Endothelial cell of umbilical vein (primary cell): Measurements from ENCODE around the gene NDUFS6. TPM values are rescaled to one million over a fixed set of nuclear protein-coding genes. Genes with fewer than 3 reads are reported as not detected.

ENCODE experiments used
- BruUV-seq: library from RNA; stranded (reverse); fragments of 400-500 nt; replicated peaks from 2 replicates; lab custom pipeline; 2021; lab: Mats Ljungman, UMichigan
- CTCF ChIA-PET: fragments of 300-600, 350-600 bp; sonication (Branson Sonifier 250); formaldehyde crosslinking; loops from one replicate; lab custom pipeline; 2021; ENCODE audit warnings: antibody characterized with exemption, inconsistent platforms; lab: Charles Lee
- POLR2A ChIA-PET: fragments of 300-600, 350-600 bp; sonication (Branson Sonifier 250); formaldehyde crosslinking; loops from one replicate; lab custom pipeline; 2021; ENCODE audit warnings: antibody characterized with exemption, inconsistent platforms; lab: Charles Lee
- DNase-seq: peaks from one replicate; pipeline ENCODE4 v3.0.0-alpha.2; 2011; ENCODE audit warnings: low read depth, low spot score
- FAIRE-seq: peaks from 2 replicates; lab custom pipeline; 2011; peaks lifted over from hg19 to GRCh38; lab: Jason Lieb, UNC
- H2AFZ ChIP-seq: 2 replicates; pipeline ENCODE4 v1.6.0; 2012; ENCODE audit warnings: low read depth, low read length, control low read depth, inconsistent platforms
- H3K27ac ChIP-seq: 2 replicates; pipeline ENCODE4 v1.5.1; 2011; ENCODE audit warnings: low read depth, mild to moderate bottlenecking, control low read depth, low read length, moderate library complexity; ENCODE audit not compliant: insufficient read depth
- H3K27me3 ChIP-seq, 2 experiments: 2 replicates each; pipeline versions ENCODE4 v1.6.0 to v1.6.1; 2011; ENCODE audit warnings: low read length in 2 of 2, mixed read lengths in 1 of 2; ENCODE audit not compliant: control insufficient read depth in 2 of 2, insufficient read depth in 2 of 2
- H3K36me3 ChIP-seq, 2 experiments: 2 replicates in 1 of 2; 3 replicates in 1 of 2; pipeline ENCODE4 v1.5.1; 2011; ENCODE audit warnings: low read length in 2 of 2, mild to moderate bottlenecking in 1 of 2, moderate library complexity in 1 of 2; ENCODE audit not compliant: control insufficient read depth in 2 of 2, insufficient read depth in 2 of 2; ENCODE audit errors: extremely low read depth in 1 of 2
- H3K4me1 ChIP-seq: 3 replicates; pipeline ENCODE4 v1.5.1; 2011; ENCODE audit warnings: mild to moderate bottlenecking, low read length; ENCODE audit not compliant: control insufficient read depth, insufficient read depth; ENCODE audit errors: extremely low read depth
- H3K4me2 ChIP-seq: 2 replicates; pipeline ENCODE4 v1.6.1; 2011; ENCODE audit warnings: low read length, control low read depth, mixed read lengths; ENCODE audit not compliant: insufficient read depth
- H3K4me3 ChIP-seq, 3 experiments: fragments of 200-600 bp in 1 of 3; sonication (generic), shearing (Covaris generic) in 1 of 3; replicated peaks in 1 of 3; 2 replicates each; pipeline ENCODE4 v1.5.1; 2011 to 2016; ENCODE audit warnings: control low read depth in 3 of 3, low read length in 3 of 3, mild to moderate bottlenecking in 2 of 3, inconsistent platforms in 1 of 3, low read depth in 1 of 3, moderate library complexity in 1 of 3; ENCODE audit not compliant: insufficient read depth in 1 of 3
- H3K79me2 ChIP-seq: 2 replicates; pipeline ENCODE4 v1.6.0; 2012; ENCODE audit warnings: low read length, inconsistent platforms; ENCODE audit not compliant: control insufficient read depth, insufficient read depth
- H3K9ac ChIP-seq: replicated peaks from 2 replicates; pipeline ENCODE3; 2011; ENCODE audit warnings: low read length, control low read depth; ENCODE audit not compliant: insufficient read depth; ENCODE audit errors: extremely low read depth
- H3K9me1 ChIP-seq: replicated peaks from 3 replicates; pipeline ENCODE4 v1.6.0; 2011; ENCODE audit warnings: mild to moderate bottlenecking, low read length; ENCODE audit not compliant: control insufficient read depth, insufficient read depth; ENCODE audit errors: extremely low read depth
- H3K9me3 ChIP-seq: replicated peaks from 2 replicates; pipeline ENCODE4 v1.5.1; 2012; ENCODE audit warnings: low read length, inconsistent platforms; ENCODE audit not compliant: control insufficient read depth, insufficient read depth
- H4K20me1 ChIP-seq: replicated peaks from 2 replicates; pipeline ENCODE3; 2011; ENCODE audit warnings: mild to moderate bottlenecking, low read length; ENCODE audit not compliant: control insufficient read depth, insufficient read depth; ENCODE audit errors: extremely low read depth
- CTCF ChIP-seq, 2 donors: IDR thresholded peaks; 1 replicate in 1 of 2; 2 replicates in 1 of 2; pipeline ENCODE4 v1.5.1; 2011; ENCODE audit warnings: low read length in 2 of 2, mild to moderate bottlenecking in 2 of 2, moderate library complexity in 2 of 2, control low read depth in 1 of 2, inconsistent platforms in 1 of 2, low read depth in 1 of 2; ENCODE audit not compliant: insufficient read depth in 1 of 2; ENCODE audit errors: extremely low read depth in 1 of 2
- EZH2 ChIP-seq: IDR thresholded peaks from 2 replicates; pipeline ENCODE4 v1.6.1; 2012; ENCODE audit warnings: borderline replicate concordance, low read depth, mild to moderate bottlenecking, moderate library complexity, low read length, inconsistent platforms; ENCODE audit not compliant: severe bottlenecking
- FOS ChIP-seq: IDR thresholded peaks from 2 replicates; pipeline ENCODE4 v1.6.1; 2011; ENCODE audit warnings: mild to moderate bottlenecking, low read length, moderate library complexity, borderline replicate concordance; ENCODE audit not compliant: insufficient read depth
- JUN ChIP-seq: IDR thresholded peaks from 2 replicates; pipeline ENCODE4 v1.6.1; 2011; ENCODE audit warnings: borderline replicate concordance, low read depth; ENCODE audit not compliant: insufficient read length, insufficient read depth
- MYC ChIP-seq: IDR thresholded peaks from one replicate; pipeline ENCODE4 v1.6.1; 2011; ENCODE audit warnings: mild to moderate bottlenecking, low read depth, low read length
- POLR2A ChIP-seq: IDR thresholded peaks from 2 replicates; pipeline ENCODE4 v1.6.1; 2012; ENCODE audit warnings: low read depth, mild to moderate bottlenecking, control low read depth, low read length
- POLR2AphosphoS5 ChIP-seq: IDR thresholded peaks from 2 replicates; pipeline ENCODE4 v1.6.1; 2012; ENCODE audit warnings: low read depth, mild to moderate bottlenecking, control low read depth, low read length, moderate library complexity; ENCODE audit not compliant: insufficient read depth
- dilution Hi-C: fragments of 300-500 bp; cut with MboI; formaldehyde crosslinking; loops from one replicate; pipeline ENCODE4 v1.15.0; 2019; ENCODE audit warnings: low sequenced_read_pairs; ENCODE audit not compliant: extremely low pct_ligation_motif_present
- intact Hi-C: fragments of 100-400 bp; cut with micrococcal nuclease; formaldehyde crosslinking; loops from one replicate; pipeline ENCODE4 v1.10.0; 2022
- polyA plus RNA-seq, 4 experiments: library from polyadenylated mRNA; depleted of rRNA in 3 of 4; stranded (reverse) in 3 of 4; unstranded in 1 of 4; fragments of >200 nt; gene quantifications; 2 replicates each; pipeline versions ENCODE4 v1.2.1 to v1.2.3, GENCODE V29; 2011 to 2012; ENCODE audit warnings: missing spikeins in 1 of 4
- total RNA-seq: library from RNA; stranded (reverse); gene quantifications from 2 replicates; pipeline ENCODE4 v1.2.3, GENCODE V29; 2021
- TF ChIP-seq, protein P1 (sequence below): IDR thresholded peaks from 2 replicates; pipeline ENCODE4 v1.6.1; 2011; ENCODE audit not compliant: insufficient read depth, insufficient read length

The NDUFS6 gene
- total and polyA plus RNA-seq, 2 donors (not counting 3 experiments of a cell fraction or from before 2014, with no cell fraction given): 42.5 to 127 TPM

- intact Hi-C loops (no loop called here), dilution Hi-C loops (no loop called here)
- H3K4me3 ChIP-seq: no peak overlapping the region
- H3K9ac ChIP-seq: no peak overlapping the region
- no peak overlapping the region for H3K27ac ChIP-seq
- no peak overlapping the region for H2AFZ ChIP-seq
- no peaks in the 10 kb centered on the region for H3K27me3 ChIP-seq
- CTCF ChIA-PET: no interaction called here
- no peaks in the 10 kb centered on the region for H3K4me1 ChIP-seq
- H3K36me3 ChIP-seq: peaks cover 11 to 33% of the 10 kb centered on the region in 2 experiments
- DNase-seq (no peak), FAIRE-seq (no peak)
- no peaks in the 10 kb centered on the region for H3K9me1 ChIP-seq
- H3K79me2 ChIP-seq: no peaks in the 10 kb centered on the region
- BruUV-seq: no TSS peak
- no peak overlapping the region for H3K4me2 ChIP-seq
- TF ChIP-seq POLR2A (no peak), CTCF (IDR thresholded peaks at IDR 0.05; ENCODE audit: extremely low read depth in 1 of 2, insufficient read depth in 1 of 2, low read depth in 1 of 2, low read length in 2 of 2) (no peak), POLR2AphosphoS5 (no peak), MYC (no peak), EZH2 (no peak), JUN (no peak), FOS (no peak)
- TF ChIP-seq, protein P1, sequence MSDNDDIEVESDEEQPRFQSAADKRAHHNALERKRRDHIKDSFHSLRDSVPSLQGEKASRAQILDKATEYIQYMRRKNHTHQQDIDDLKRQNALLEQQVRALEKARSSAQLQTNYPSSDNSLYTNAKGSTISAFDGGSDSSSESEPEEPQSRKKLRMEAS: no peak
- H4K20me1 ChIP-seq: no peaks in the 10 kb centered on the region
- no peaks in the 10 kb centered on the region for H3K9me3 ChIP-seq
- POLR2A ChIA-PET: no interaction called here
These were observed 17.6 kb downstream of the NDUFS6 start for GRCh38 chr5:1818784-1819183.
